ENCODE results near the gene VPS9D1.
A peak's percentile ranks its signal among the peaks of the same experiment; 100 is the strongest.
"Not testable (repeated sequence)": the region's sequence is repeated elsewhere in the genome, so short reads cannot be mapped to it uniquely, and the experiment has no call there.

The VPS9D1 gene

DNA sequence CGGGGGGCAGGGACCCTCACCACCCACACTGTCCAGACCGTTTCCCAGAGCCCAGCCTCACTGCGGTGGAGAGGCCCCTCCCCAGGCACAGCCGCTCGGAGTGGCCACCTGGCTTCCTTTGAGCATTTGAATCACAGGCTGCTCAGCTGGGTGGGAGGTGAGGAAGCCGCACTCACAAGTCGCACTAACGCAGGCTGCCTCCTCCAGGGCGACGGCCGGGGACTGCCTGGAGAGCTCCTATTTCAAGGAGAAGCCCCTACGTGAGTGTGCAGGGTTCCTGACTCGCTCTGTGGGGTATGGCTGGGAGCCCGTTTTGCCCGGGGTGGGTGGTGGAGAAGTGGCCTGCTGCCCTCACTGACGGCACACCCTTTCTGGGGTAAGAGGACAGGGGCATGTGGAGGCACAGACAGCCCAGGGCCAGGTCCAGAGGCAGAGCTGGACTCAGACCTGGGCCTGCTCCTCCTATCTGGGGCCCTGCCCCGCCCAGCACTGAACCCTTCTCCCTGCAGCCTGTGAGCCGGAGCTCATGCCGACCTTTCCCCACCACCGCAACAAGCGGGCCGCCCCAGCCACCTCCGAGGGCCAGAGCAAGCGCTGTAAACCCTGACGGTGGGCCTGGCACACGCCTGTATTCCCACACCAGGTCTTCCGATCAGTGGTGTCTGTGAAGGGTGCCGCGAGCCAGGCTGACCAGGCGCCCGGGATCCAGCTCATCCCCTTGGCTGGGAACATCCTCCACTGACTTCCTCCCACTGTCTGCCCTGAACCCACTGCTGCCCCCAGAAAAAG, 25.4 kb downstream of the VPS9D1 start:
- DNase-seq (ENCODE audit: low read depth in 2 of 2), result no peak

GRCh38 chr16:89694784-89695085, 26.0 kb downstream of the VPS9D1 start:
- not testable (repeated sequence) for DNase-seq (ENCODE audit: low read depth in 2 of 2)

GRCh38 chr16:89693931-89694783, 26.5 kb downstream of the VPS9D1 start:
- DNase-seq (ENCODE audit: low read depth in 2 of 2), result no peak

- DNase-seq (ENCODE audit: low read depth in 2 of 2), result no peak
Measured at GRCh38 chr16:89693289-89693731, 27.4 kb downstream of the VPS9D1 start.

DNA sequence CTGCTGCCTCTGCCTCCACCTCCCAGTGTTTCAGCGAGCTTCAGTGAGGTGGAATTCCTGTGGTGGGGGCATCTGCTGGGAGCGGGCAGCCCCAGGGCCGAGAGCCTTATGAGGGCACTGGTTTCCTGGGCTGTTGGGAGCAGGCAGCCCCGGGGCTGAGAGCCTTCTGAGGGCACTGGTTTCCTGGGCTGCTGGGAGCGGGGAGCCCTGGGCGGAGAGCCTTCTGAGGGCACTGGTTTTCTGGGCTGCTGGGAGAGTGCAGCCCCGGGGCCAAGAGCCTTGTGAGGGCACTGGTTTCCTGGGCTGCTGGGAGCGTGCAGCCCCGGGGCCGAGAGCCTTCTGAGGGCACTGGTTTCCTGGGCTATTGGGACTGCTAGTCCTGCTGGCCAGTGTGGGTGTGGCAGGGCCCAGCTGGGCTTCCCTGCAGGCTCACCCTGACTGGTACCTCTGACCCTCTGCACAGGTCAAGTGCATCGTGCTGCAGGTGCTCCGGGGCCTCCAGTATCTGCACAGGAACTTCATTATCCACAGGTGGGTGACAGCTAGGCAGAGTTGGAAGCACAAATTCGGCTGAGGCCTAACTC, 28.6 kb downstream of the VPS9D1 start:
- no peak for DNase-seq (ENCODE audit: low read depth in 2 of 2)

GRCh38 chr16:89691231-89691985, 29.3 kb downstream of the VPS9D1 start:
- DNase-seq (ENCODE audit: low read depth in 2 of 2), result no peak

- DNase-seq (ENCODE audit: low read depth in 2 of 2), result no peak
Measured at GRCh38 chr16:89690392-89690901, 30.3 kb downstream of the VPS9D1 start.

- not testable (repeated sequence) for DNase-seq (ENCODE audit: low read depth in 2 of 2)
Measured at GRCh38 chr16:89689621-89690020, 31.1 kb downstream of the VPS9D1 start.

- DNase-seq (ENCODE audit: low read depth in 2 of 2), result no peak
Measured at GRCh38 chr16:89689142-89689541, 31.6 kb downstream of the VPS9D1 start.

GRCh38 chr16:89688395-89688794, 32.3 kb downstream of the VPS9D1 start:
- no peak for DNase-seq (ENCODE audit: low read depth in 2 of 2)

DNA sequence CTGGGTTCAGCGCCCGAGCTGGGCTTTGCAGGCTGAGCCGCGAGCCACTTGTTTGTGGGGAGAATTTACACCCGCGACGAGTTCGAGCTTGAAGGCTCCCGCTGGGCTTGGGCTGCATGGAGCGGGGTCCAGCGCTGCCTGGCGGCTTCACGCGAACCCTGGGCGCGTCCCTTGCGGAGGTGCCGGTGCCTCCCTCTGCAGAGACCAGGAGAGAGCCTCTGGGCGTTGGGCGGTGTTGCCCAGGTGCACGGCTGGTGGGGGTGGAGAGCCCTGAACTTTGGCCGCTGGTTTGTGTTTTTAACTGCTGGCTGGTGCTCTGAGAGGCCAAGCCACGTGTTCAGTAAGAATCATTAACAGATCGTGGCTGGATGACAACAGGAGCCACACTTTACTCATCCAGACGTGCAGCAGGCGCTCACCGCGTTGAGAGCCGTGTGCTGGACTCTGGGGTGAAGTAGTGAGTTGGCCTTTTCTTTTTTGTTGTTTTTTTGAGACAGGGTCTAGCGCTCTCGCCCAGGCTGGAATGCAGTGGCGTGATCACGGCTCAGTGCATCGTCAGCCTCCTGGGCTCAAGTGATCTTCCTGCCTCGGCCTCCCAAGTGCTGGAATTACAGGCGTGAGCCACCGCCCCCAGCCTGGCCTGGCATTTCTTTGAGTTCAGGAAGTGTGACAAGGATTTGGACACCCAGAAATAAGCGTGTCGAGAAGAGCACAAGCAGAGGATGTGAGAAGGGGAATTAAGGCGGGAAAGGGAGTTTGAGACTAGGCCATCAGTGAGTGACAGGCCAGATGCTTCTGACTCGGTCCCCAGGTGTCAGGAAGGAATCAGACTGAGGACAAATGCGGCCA, 33.4 kb downstream of the VPS9D1 start:
- no peak for DNase-seq (ENCODE audit: low read depth in 2 of 2)

- peak; percentile 82 to 87 for DNase-seq (ENCODE audit: low read depth in 2 of 2)
Measured at GRCh38 chr16:89686520-89687091, 34.1 kb downstream of the VPS9D1 start, which contains the start of gene CDK10. Gene CDK10 (plus strand): TSS chr16:89686689. CDS start chr16:89686711, 22 bp downstream.

- no peak for DNase-seq (ENCODE audit: low read depth in 2 of 2)
Measured at GRCh38 chr16:89685916-89686315, 34.8 kb downstream of the VPS9D1 start.

DNA sequence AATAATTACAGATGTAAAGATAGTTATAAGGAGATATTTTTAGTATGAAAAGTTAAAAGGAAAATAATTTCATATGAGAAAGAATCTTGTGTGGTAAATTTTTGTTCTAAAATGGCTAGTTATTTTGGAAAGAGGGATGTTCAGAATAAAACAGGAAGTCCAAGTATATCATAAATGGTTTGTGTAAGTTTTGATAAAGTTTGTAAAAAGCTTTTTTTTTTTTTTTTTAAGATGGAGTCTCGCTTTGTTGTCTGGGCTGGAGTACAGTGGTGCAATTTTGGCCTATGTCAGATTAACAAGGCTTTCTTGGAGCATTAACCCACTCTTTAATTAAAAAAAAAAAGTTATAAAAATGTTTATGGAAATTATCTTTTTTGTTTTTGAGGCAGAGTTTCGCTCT, 42.4 kb downstream of the VPS9D1 start:
- no peak for DNase-seq (ENCODE audit: low read depth in 2 of 2)

- no peak for DNase-seq (ENCODE audit: low read depth in 2 of 2)
Measured at GRCh38 chr16:89672177-89672941, 48.3 kb downstream of the VPS9D1 start.

GRCh38 chr16:89671565-89671964, 49.1 kb downstream of the VPS9D1 start:
- not testable (repeated sequence) for DNase-seq (ENCODE audit: low read depth in 2 of 2)

GRCh38 chr16:89670496-89671431, 49.9 kb downstream of the VPS9D1 start:
- DNase-seq (ENCODE audit: low read depth in 2 of 2), result no peak

DNA sequence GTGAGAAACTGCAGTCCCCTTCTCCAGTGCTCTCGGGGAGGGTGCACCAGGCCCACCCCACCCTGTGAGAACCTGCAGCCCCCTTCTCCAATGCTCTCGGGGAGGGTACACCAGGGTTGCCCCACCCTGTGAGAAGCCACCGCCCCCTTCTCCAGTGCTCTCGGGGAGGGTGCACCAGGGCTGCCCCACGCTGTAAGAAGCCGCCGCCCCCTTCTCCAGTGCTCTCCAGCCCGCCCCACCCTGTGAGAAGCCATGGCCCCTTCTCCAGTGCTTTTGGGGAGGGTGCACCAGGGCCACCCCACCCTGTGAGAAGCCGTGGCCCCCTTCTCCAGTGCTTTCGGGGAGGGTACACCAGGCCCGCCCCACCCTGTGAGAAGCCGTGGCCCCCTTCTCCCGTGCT, 50.9 kb downstream of the VPS9D1 start:
- no peak for DNase-seq (ENCODE audit: low read depth in 2 of 2)

Data from stimulated activated CD4-positive, alpha-beta T cell treated with anti-CD3 and anti-CD28 coated beads, Interleukin-12 subunit alpha, Interleukin-12 subunit beta, amount 100 ng/mL, for 24 hours (primary cell).